ENCODE data around the gene DDIT3. TPM values are rescaled to one million over a fixed set of nuclear protein-coding genes. Genes with fewer than 3 reads are reported as not detected.
A peak's percentile ranks its signal among the peaks of the same experiment; 100 is the strongest.

The DDIT3 gene
- total RNA-seq, 2 experiments from 2014 or later: 32.3 to 42.7 TPM

DNA sequence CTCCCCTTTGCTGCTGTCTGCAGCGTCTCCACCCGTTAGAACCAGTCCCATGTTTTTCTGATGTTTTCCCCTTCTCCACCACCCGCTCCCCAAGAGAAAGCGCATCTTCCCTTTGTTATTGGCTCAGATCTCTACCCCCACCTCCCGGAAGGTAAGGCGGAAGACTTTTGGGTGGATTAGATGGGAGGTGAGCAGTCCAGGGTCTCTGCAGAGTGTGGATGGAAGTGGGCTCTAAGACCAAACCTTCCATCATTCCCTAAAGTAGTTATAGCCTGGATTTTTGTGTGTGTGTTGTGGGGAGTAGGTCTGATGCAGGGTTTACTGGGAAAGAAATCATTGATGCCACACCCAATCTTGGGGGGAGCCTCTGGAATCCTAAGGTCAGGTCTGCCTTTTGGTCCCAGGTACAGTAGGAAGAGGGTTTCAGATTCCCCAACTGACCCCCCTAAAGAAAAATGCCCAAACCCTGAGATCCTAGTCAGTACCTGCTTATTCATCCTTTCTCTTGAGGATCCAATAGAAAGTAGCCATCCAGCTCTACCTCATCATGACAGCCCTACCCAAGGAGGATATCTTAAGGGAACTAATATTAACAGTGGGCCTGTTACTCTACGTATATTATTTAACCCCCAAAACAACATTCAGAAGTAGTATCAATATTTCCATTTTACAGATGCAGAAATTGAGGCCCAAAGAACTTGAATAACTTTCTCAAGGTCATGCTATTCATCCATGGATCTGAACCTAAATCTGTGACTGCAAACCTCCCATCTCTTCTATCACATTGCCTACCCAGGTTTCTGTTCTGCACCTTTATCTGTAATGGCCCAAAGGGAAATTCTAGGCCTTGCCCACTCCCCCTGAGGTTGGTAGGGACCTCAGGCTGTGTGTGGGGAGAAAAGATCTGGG, 30.6 kb upstream of the DDIT3 start:
- H3K27ac ChIP-seq (ENCODE audit: low read depth, low read length, poor library complexity, severe bottlenecking): no peak overlapping the region
- H3K4me1 ChIP-seq (ENCODE audit: insufficient read depth, low read length, poor library complexity, severe bottlenecking): peaks cover 10% of the 10 kb centered on the region
- intact Hi-C loops (cut with micrococcal nuclease; ENCODE audit: unreplicated experiment): no loop called here
- H2AFZ ChIP-seq (ENCODE audit: low read length): no peak overlapping the region
- no peaks in the 10 kb centered on the region for H3K9me3 ChIP-seq (ENCODE audit: low read length)
- ChIA-PET POLR2A (no interaction called here), CTCF (ENCODE audit: unreplicated experiment) (no interaction called here)
- H3K4me3 ChIP-seq (ENCODE audit: low read depth, low read length, poor library complexity, severe bottlenecking): no peak overlapping the region
- peaks cover 9% of the 10 kb centered on the region; the same call in 1 of the 2 replicates for H3K79me2 ChIP-seq (ENCODE audit: insufficient read depth, low read depth, low read length)
- TF ChIP-seq EZH2phosphoT487 (IDR thresholded peaks at IDR 0.05; ENCODE audit: borderline replicate concordance, low read depth, low read length): no peak
- TF ChIP-seq, protein P1, sequence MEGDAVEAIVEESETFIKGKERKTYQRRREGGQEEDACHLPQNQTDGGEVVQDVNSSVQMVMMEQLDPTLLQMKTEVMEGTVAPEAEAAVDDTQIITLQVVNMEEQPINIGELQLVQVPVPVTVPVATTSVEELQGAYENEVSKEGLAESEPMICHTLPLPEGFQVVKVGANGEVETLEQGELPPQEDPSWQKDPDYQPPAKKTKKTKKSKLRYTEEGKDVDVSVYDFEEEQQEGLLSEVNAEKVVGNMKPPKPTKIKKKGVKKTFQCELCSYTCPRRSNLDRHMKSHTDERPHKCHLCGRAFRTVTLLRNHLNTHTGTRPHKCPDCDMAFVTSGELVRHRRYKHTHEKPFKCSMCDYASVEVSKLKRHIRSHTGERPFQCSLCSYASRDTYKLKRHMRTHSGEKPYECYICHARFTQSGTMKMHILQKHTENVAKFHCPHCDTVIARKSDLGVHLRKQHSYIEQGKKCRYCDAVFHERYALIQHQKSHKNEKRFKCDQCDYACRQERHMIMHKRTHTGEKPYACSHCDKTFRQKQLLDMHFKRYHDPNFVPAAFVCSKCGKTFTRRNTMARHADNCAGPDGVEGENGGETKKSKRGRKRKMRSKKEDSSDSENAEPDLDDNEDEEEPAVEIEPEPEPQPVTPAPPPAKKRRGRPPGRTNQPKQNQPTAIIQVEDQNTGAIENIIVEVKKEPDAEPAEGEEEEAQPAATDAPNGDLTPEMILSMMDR (conservative IDR thresholded peaks at IDR 0.05; ENCODE audit: low read length): no peak
- H3K36me3 ChIP-seq (ENCODE audit: insufficient read depth, low read length): no peaks in the 10 kb centered on the region
- no peaks in the 10 kb centered on the region for H3K9me2 ChIP-seq (ENCODE audit: insufficient read depth, low read length)
- no peak overlapping the region for H3K4me2 ChIP-seq (ENCODE audit: low read length)
- BruUV-seq (replicated peaks): no TSS peak
- DNase-seq (ENCODE audit: low spot score): no peak
- H4K20me1 ChIP-seq (ENCODE audit: insufficient read depth, low read length): no peaks in the 10 kb centered on the region

DNA sequence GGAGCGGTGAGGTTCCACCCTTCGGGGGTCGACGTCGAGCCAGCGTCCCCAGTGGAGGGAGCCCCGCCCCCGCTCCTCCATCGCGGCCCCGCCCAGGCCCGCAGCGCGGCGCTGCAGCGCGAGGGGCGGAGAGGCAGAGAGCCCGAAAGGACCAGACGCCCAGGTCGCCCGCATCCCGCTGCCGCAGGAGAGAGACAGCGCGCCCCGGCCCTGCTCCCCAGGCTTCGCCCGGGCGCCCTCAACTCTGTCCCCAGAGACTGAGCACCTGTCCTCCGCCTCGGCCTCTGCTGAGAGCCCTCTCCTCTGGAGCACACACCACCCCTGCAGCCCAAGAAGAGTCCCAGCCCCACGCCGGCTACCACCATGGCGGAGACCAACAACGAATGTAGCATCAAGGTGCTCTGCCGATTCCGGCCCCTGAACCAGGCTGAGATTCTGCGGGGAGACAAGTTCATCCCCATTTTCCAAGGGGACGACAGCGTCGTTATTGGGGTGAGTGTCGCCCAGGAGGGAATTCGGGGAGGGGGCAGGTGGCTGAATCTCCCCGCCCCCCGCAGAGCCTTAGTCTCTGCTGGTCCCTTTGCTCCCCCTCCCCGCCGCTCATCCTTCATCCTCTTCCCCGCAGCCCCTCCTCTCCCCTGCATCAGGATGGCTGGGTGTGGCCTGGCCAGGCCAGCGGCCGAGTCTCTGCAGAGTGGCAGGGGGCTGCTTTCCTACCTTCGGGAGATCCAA, 29.8 kb upstream of the DDIT3 start, which contains the start of gene KIF5A:
Gene KIF5A (plus strand): TSS at position 136 of the 732 bp plus-strand sequence. CDS start 228 bp downstream, at position 364.
- Histone ChIP-seq H3K9me2 (ENCODE audit: insufficient read depth, low read length) (no peaks in the 10 kb centered on the region), H3K36me3 (ENCODE audit: insufficient read depth, low read length) (no peaks in the 10 kb centered on the region), H2AFZ (ENCODE audit: low read length) (peak within 1 kb of the TSS; percentile 34; the same call in 1 of the 2 replicates), H3K4me2 (ENCODE audit: low read length) (peak within 1 kb of the TSS; percentile 41), H3K9me3 (ENCODE audit: low read length) (no peaks in the 10 kb centered on the region), H4K20me1 (ENCODE audit: insufficient read depth, low read length) (no peaks in the 10 kb centered on the region), H3K4me1 (ENCODE audit: insufficient read depth, low read length, poor library complexity, severe bottlenecking) (peaks cover 17% of the 10 kb centered on the region), H3K4me3 (ENCODE audit: low read depth, low read length, poor library complexity, severe bottlenecking) (peak within 1 kb of the TSS; percentile 23), H3K27ac (ENCODE audit: low read depth, low read length, poor library complexity, severe bottlenecking) (no peak within 1 kb of the TSS), H3K79me2 (ENCODE audit: insufficient read depth, low read depth, low read length) (peaks cover 16% of the 10 kb centered on the region; the same call in 1 of the 2 replicates)
- ChIA-PET POLR2A (no interaction called here), CTCF (ENCODE audit: unreplicated experiment) (no interaction called here)
- DNase-seq (ENCODE audit: low spot score): peak; percentile 35
- TF ChIP-seq, protein P1 (conservative IDR thresholded peaks at IDR 0.05; ENCODE audit: low read length): 0 out of 2 replicates have a peak, but pooled peaks have one; percentile 16
- no peak for TF ChIP-seq EZH2phosphoT487 (IDR thresholded peaks at IDR 0.05; ENCODE audit: borderline replicate concordance, low read depth, low read length)
- intact Hi-C loops (cut with micrococcal nuclease; ENCODE audit: unreplicated experiment): no loop called here
- BruUV-seq (replicated peaks): no TSS peak
